Measurements from ENCODE around the gene KIF13A.

KIF13A gene

DNA sequence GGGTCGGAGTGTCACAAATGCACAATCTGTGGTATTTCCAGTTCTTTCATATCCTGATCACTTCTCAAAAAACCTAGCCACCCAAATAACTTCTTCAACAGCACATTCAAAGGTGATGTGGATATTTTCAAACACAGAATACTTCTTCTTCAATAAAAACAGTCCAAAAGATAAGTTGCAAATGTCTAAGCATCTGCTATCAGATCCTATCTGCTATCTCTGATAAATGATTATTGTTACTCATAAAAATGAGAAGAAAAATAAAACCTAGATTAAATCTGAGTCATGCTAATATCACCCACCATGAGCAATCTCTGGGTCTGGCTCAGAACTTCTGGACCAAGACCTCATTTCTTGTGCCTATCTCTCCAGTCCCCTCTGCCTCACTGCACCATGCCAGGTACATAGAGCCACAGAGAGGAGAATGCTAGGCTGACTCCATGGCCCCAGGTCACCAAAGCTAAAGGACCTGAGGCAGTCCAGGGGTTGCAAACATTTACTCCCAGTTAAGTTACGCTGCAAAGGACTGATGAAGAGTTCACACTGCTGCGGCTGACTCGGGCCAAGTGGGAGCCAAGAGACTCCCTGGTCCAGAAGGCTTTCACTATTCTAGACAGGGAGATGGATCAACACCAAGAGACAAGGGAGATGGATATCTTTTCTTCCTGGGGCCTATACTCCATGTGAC lies 101.4 kb downstream of the KIF13A start:
- no peak overlapping the region for H3K4me3 ChIP-seq (ENCODE audit: control insufficient read depth, low read depth, low read length)
- TF ChIP-seq, protein P1, sequence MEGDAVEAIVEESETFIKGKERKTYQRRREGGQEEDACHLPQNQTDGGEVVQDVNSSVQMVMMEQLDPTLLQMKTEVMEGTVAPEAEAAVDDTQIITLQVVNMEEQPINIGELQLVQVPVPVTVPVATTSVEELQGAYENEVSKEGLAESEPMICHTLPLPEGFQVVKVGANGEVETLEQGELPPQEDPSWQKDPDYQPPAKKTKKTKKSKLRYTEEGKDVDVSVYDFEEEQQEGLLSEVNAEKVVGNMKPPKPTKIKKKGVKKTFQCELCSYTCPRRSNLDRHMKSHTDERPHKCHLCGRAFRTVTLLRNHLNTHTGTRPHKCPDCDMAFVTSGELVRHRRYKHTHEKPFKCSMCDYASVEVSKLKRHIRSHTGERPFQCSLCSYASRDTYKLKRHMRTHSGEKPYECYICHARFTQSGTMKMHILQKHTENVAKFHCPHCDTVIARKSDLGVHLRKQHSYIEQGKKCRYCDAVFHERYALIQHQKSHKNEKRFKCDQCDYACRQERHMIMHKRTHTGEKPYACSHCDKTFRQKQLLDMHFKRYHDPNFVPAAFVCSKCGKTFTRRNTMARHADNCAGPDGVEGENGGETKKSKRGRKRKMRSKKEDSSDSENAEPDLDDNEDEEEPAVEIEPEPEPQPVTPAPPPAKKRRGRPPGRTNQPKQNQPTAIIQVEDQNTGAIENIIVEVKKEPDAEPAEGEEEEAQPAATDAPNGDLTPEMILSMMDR (IDR thresholded peaks at IDR 0.05; ENCODE audit: control insufficient read depth, insufficient read depth, low read depth, low read length, missing control alignments): no peak
- no peak for DNase-seq (ENCODE audit: low read depth)

DNA sequence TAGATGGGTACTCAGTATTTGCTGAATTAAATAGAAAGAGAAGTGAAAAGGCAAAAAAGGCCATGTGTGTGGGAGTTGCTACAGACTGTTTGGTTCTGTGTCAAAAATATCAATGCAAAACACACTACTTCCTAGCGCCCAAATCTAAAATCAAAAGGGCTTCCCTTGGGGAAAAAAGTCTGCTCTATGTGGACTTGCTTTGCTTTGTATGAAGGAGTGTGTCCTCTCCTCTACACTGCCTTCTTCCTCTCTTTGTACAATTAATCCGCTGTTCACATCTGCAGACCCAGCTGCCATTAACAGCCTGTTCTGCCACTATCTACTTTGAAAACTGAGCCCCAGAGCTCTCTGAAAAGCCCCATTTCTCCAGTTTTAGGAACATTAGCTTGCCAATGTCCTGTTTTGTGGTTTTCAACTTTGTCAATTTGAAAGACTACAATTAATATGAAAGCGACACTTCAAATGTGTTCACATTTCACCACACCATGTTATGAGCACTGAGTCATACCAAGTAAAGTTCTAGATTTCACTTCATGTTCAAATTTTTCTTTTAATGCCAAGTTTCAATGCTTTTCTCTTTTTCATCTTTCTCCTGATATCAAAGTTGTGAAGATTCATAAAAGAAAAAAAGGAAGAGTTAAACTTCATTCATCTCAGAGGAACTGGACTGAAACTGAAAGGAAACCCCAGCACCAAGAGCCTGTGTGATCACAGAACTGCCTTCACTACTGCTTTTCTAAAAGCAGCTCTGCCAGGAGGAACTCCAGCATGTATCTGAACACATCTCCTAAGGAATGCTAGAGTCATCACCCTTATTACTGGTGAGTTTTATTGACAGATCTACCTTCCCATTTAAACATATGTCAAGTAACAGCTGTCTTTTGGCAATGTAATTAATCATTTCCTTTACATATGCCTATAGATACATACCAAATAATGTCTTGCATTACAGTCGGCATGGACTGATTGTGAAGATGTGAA lies 102.6 kb downstream of the KIF13A start:
- DNase-seq (ENCODE audit: low read depth): no peak
- no peak overlapping the region for H3K4me3 ChIP-seq (ENCODE audit: control insufficient read depth, low read depth, low read length)
- TF ChIP-seq, protein P1 (IDR thresholded peaks at IDR 0.05; ENCODE audit: control insufficient read depth, insufficient read depth, low read depth, low read length, missing control alignments): no peak

DNA sequence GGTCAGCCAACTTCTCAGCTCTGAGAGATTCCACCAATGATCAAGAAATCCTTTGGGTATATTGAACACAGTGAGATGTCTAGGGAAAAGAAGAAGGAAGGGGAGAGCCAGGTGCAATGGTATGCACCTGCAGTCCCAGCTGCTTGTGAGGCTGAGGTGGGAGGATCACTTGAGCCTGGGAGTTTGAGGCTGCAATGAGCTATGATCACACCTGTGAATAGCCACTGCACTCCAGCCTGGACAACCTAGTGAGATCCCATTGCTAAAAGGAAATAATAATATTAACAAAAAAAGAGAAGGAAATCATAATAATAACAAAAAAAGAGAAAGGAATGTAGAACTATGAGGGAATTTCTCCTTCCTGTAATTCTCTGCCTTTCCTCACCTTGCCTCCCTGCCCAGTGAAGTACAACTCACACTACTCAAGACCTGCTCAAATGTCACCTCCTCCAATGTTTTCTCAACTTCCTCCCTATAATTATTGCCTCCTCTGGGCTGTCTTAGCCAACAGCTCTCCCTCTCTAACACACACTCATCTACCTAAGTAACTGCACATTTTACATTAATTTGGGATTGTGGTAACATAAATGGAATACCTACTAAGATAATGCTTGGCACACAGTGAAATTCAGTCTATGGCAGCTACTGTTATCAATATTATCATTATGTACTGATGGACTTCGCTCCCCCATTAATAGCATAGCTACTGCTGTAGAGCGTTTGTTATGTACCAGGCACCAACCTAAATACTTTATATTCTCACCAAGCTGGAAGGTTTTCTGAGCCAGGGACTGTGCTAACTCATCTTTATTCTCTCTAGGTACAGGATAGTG lies 103.6 kb downstream of the KIF13A start:
- H3K4me3 ChIP-seq (ENCODE audit: control insufficient read depth, low read depth, low read length): no peak overlapping the region

DNA sequence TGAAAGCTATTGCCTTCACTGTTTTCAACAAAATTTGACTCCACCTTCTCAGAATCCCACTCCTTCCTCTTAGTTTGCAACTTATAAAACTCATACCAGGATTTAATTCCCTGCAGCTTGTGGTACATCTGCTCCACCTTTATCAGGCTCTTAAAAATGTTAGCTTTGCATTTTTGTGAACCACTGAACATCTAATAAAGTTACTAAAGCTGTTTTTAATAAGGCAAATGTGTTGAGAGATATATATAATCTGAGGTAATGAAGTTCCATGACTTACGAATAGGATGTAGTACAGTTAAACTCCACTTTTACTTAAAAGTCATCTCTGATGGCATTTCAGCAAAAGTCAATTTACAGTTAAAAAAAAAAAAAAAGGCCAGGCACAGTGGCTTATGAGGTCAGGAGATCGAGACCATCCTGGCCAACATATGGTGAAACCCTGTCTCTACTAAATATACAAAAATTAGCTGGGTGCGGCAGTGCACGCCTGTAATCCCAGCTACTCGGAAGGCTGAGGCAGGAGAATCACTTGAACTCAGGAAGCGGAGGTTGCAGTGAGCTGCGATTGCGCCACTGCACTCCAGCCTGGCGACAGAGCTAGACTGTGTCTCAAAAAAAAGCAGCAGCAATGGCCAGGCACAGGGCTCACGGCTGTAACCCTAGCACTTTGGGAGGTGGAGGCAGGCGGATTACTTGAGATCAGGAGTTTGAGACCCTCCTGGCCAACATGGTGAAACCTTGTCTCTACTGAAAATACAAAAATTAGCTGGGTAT lies 106.2 kb downstream of the KIF13A start:
- TF ChIP-seq, protein P1 (IDR thresholded peaks at IDR 0.05; ENCODE audit: control insufficient read depth, insufficient read depth, low read depth, low read length, missing control alignments): no peak
- DNase-seq (ENCODE audit: low read depth): peak; percentile 85
- H3K4me3 ChIP-seq (ENCODE audit: control insufficient read depth, low read depth, low read length): no peak overlapping the region

More for the DNA sequence above, 103.6 kb downstream of the KIF13A start:
- TF ChIP-seq, protein P1 (IDR thresholded peaks at IDR 0.05; ENCODE audit: control insufficient read depth, insufficient read depth, low read depth, low read length, missing control alignments): no peak
- DNase-seq (ENCODE audit: low read depth): no peak

DNA sequence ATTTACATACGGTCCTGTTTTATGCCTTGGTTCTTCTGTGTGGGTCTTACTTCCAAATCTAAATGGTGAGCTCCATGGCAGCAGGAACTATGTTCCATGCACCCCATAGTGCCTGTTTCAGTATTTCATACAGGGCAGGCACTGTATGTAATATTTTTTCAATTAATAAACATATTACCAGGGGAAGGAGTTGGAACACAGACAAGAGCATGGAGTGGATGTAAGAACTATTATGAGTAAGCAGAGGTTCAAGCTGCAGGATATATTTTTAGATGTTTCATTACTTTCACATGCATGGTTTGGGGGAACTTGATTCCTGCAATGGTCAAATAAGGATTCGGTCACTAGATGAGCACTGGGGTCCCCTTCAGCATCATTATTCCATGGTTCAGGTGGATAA lies 108.3 kb downstream of the KIF13A start:
- no peak overlapping the region for H3K4me3 ChIP-seq (ENCODE audit: control insufficient read depth, low read depth, low read length)
- TF ChIP-seq, protein P1 (IDR thresholded peaks at IDR 0.05; ENCODE audit: control insufficient read depth, insufficient read depth, low read depth, low read length, missing control alignments): no peak
- no peak for DNase-seq (ENCODE audit: low read depth)

Data from AG09309 (cell line).